Gastroesophageal sphincter (tissue), 3 donors: ENCODE measurements around the gene ST8SIA5.

ENCODE experiments used
- CTCF ChIP-seq, 4 experiments: fragments of 200-600 bp in 2 of 4; fragments of 450-650 bp in 2 of 4; sonication (generic) in 1 of 4; IDR thresholded peaks; one replicate each; pipeline ENCODE4 v1.5.1; 2017 to 2019; ENCODE audit warnings: antibody characterized with exemption in 4 of 4, mild to moderate bottlenecking in 2 of 4, moderate library complexity in 2 of 4
- POLR2A ChIP-seq, 2 donors: fragments of 450-650 bp; IDR thresholded peaks; one replicate each; pipeline ENCODE4 v1.6.1; 2017; ENCODE audit warnings: antibody characterized with exemption in 2 of 2, mild to moderate bottlenecking in 2 of 2, moderate library complexity in 1 of 2

DNA sequence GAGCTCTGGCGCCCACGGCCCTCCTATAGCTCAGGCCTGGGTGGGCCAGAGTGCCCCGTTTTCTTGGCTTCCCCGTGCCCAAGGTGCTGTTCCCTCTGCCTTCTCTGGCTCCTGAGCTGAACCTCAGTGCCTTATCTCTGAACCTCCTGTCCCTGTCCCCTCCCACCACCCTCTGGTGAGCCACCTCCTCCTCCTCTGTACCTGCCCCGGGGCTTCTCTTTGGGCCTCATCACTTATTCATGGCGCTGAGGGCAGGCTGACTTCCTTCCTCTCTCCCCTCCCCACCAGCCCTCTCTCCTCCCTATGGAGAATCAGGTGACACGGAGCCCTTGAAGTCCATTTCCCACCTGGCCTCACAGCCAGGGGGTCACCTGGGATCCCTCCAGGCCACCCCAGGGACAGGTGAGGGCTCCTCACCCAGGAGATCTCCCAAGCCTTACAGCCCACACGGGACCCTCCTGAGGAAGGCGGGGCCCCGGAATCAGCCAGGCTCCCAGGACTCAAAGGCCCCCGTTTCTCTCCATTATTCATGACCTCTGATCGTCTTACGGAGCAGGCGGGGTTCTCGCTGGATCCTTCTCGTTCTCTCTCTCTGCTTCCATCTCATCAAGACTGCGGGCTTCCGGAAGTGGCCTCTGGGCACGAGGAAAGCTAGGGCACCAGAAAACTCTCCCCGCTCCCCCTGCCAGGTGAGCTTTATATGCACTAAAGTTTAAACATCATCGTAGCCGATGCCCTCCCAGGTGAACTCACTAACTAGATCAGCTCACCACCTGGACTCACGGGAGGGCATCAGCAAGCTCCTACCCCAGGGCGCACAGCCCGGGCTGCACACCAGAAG, 99.5 kb downstream of the ST8SIA5 start, which contains the start of gene LOXHD1:
- TF ChIP-seq CTCF (IDR thresholded peaks at IDR 0.05) (no peak), POLR2A (IDR thresholded peaks at IDR 0.05) (no peak)
